HUES6 (cell line): ENCODE results near the gene IL23R.
"Not testable (repeated sequence)": the region's sequence is repeated elsewhere in the genome, so short reads cannot be mapped to it uniquely, and the experiment has no call there.

Experiments used
- H3K27ac ChIP-seq: 2 replicates; pipeline ENCODE4 v1.7.0; 2013; ENCODE audit warnings: low read depth, mild to moderate bottlenecking, low read length, inconsistent platforms
- H3K27me3 ChIP-seq: 2 replicates; pipeline ENCODE4 v1.6.1; 2013; ENCODE audit warnings: low read length; ENCODE audit not compliant: control insufficient read depth, insufficient read depth
- H3K36me3 ChIP-seq: 2 replicates; pipeline ENCODE4 v1.6.1; 2013; ENCODE audit warnings: low read length; ENCODE audit not compliant: control insufficient read depth, insufficient read depth
- H3K4me1 ChIP-seq: 2 replicates; pipeline ENCODE4 v1.6.1; 2013; ENCODE audit warnings: low read length; ENCODE audit not compliant: control insufficient read depth, insufficient read depth
- H3K4me3 ChIP-seq: 2 replicates; pipeline ENCODE4 v1.5.1; 2013; ENCODE audit warnings: low read depth, low read length
- H3K9ac ChIP-seq: one replicate; pipeline ENCODE4 v1.6.1; 2013; ENCODE audit warnings: mild to moderate bottlenecking, low read length
- H3K9me3 ChIP-seq: 2 replicates; pipeline ENCODE4 v1.6.1; 2013; ENCODE audit warnings: low read depth, low read length; ENCODE audit not compliant: control insufficient read depth, insufficient read depth

Gene IL23R

DNA sequence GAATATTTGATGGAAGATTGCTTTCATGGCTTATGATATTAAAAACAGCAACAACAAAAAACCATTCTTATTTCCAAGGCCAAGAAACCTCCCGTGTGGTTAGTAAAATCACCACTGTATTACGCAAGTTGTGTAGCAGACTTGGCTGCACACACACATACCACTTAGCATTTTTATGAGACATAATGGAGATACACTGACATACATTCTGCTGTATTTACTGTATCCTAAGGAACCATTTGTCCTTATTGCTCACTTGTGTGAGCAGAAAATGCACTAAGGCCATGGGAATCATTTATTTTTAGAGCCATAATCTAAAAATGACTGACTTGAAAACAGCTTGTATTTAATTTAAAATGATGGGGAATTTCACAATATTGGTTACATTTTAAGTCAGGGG lies 30.9 kb upstream of the IL23R start:
- no peak overlapping the region for H3K4me3 ChIP-seq
- no peak overlapping the region for H3K9ac ChIP-seq
- no peaks in the 10 kb centered on the region for H3K9me3 ChIP-seq
- no peaks in the 10 kb centered on the region for H3K27me3 ChIP-seq
- H3K36me3 ChIP-seq: no peaks in the 10 kb centered on the region
- H3K4me1 ChIP-seq: peaks cover 13% of the 10 kb centered on the region
- H3K27ac ChIP-seq: no peak overlapping the region

DNA sequence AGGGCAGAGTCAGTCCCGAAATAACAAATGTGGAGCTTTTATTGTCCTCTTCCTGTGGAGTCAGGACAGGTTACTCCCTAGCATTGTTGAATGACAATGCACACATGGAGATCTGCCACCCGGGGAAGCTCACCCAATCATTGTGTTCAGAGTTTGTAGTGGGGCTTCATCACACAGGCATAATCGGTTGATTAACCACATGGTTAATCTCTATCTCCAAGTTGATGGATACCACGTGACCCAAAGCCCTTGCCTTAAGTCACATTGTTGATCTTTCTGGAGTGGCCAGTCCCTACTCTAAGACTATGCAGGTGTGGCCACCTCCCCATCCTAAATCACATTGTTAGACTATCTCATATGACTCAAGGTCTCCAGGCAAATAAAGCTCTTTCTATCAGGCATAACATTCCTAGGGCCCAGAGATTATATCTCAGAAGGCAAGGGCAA lies 28.9 kb upstream of the IL23R start:
- peaks cover 13% of the 10 kb centered on the region for H3K4me1 ChIP-seq

DNA sequence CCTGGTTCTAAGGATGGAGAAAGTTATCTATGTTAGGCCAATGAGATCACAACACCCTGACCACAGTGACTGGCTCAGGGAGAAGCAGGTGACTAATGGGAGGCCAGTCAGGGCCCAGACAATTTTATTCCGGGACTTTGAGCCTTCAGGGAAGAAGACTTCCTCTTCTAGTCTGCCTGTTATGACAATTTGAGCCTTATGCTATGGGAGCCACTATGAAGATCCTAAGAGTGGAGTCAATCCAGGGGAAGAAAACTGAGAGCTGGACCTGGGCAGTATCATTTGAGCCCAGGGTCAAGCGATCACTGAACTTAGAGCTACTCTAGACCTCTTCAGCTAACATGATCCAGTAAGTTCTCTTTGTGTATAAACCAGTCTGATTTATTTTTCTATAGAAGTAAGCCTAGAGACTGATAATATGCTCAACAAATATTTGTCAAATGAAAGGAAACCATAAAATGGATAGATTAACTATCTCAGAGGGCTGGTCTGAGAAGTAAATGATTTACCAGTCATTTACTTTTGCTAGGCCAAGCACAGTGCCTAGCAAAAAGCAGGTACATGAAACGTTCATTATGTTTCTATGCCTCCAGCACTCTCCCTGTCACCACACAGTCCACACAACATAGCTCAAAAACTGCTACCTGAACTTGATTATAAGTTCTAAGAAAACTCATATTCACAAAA lies 27.3 kb upstream of the IL23R start:
- Histone ChIP-seq H3K9ac (no peak overlapping the region), H3K27me3 (no peaks in the 10 kb centered on the region), H3K4me3 (no peak overlapping the region), H3K27ac (no peak overlapping the region), H3K4me1 (peaks cover 13% of the 10 kb centered on the region), H3K36me3 (no peaks in the 10 kb centered on the region), H3K9me3 (no peaks in the 10 kb centered on the region)

More for the DNA sequence above, 28.9 kb upstream of the IL23R start:
- no peak overlapping the region for H3K4me3 ChIP-seq
- no peak overlapping the region for H3K9ac ChIP-seq
- H3K27me3 ChIP-seq: no peaks in the 10 kb centered on the region
- H3K9me3 ChIP-seq: no peaks in the 10 kb centered on the region
- H3K36me3 ChIP-seq: no peaks in the 10 kb centered on the region
- H3K27ac ChIP-seq: no peak overlapping the region

DNA sequence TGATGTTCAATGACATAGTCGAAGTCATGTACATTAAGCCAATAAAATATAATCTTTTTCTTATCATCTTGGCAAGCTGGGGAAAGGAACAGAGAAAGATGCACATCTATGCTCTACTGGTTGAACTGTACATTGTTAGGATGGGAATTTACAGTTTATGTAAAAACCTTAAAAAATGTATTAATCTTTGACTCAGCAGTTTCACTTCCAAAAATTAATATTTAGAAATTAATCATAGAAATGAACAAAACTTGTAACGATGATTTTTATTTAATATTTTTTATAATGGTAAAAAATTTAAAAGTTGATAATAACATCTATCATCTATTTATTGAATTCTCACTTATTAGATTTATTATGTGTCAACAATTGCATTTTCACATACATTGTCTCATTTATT lies 25.8 kb upstream of the IL23R start:
- Histone ChIP-seq H3K27ac (no peak overlapping the region), H3K9ac (no peak overlapping the region), H3K4me3 (no peak overlapping the region), H3K36me3 (no peaks in the 10 kb centered on the region), H3K9me3 (no peaks in the 10 kb centered on the region), H3K4me1 (peaks cover 8% of the 10 kb centered on the region), H3K27me3 (no peaks in the 10 kb centered on the region)

DNA sequence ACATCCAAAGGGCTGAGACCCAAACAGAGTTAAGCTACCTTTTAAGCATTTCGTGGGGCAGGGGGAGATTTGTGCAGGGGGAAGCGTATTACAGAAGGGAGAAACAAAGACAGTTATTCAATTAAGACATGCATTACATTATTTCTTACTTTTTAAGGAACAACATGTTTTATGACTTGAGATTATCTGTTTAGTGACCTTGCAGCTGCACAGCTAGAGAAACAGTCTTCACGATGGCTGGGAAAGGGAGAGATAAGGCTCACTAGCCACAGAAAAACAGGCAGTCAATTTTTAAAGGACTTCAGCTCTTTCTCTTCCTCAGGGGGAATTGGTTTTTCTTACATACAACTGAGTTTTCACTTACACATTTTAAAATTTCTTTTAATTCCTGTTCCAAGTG lies 24.4 kb upstream of the IL23R start:
- not testable (repeated sequence) for H3K9ac ChIP-seq, H3K9me3 ChIP-seq, H3K4me1 ChIP-seq, H3K27ac ChIP-seq, H3K27me3 ChIP-seq, H3K36me3 ChIP-seq, H3K4me3 ChIP-seq

DNA sequence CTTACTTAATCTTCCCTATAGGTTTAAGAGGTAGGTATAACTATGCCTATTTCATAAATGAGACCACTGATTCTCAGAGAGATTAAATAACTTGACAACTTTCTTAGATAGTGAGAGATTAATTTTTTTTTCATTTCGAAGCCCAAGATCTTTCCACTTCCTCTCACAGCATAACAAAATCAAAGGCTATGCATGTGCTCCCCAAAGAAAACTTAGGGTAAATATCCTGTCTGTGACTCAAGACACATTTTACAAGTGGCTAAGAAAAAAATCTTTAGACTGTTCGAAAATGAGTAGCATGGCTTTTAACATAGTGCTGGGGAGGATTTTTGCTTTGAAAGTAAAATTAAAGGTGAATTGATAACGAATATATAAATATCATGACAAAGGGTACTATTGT lies 23.3 kb upstream of the IL23R start:
- Histone ChIP-seq H3K4me1 (no peaks in the 10 kb centered on the region), H3K9me3 (no peaks in the 10 kb centered on the region), H3K4me3 (no peak overlapping the region), H3K36me3 (no peaks in the 10 kb centered on the region), H3K9ac (no peak overlapping the region), H3K27me3 (no peaks in the 10 kb centered on the region), H3K27ac (no peak overlapping the region)

DNA sequence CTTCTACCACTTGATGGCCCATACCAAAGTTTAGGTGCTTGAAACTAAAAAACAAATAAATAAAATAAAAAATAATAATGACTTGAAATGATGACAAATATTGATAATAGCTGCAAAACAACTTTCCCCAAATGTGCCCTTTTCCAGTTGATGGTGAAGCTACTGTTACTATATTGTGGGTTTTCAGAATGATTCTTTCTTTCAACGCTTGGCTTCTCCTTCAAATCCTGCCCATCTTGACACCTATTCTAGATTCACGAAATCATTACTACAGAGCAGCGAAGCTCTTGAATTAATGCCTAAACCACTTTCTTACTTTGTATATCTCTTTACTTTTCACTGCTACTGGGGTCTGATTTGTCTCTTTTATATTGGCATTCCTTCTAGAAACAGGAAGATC lies 22.3 kb upstream of the IL23R start:
- Histone ChIP-seq H3K9ac (no peak overlapping the region), H3K27me3 (no peaks in the 10 kb centered on the region), H3K4me1 (no peaks in the 10 kb centered on the region), H3K9me3 (no peaks in the 10 kb centered on the region), H3K4me3 (no peak overlapping the region), H3K36me3 (no peaks in the 10 kb centered on the region), H3K27ac (no peak overlapping the region)

DNA sequence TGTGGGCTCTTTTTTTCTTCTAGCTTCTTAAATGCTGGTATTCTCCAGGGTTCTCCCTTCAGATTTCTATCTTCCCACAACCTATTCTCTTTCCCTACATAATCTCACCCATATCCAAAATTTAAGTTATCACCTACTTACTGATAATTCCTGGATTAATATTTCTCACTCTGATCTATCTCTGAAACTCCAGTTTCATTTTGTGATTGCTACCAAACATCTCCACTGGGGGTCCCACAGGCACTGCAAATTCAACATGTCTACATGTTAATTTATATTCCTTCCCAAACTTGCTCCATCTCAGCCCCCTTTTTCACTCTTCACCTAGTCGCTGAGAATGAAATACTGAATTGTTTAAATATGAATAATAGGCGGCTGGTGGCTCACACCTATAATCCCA lies 21.6 kb upstream of the IL23R start:
- Histone ChIP-seq H3K4me1 (no peaks in the 10 kb centered on the region), H3K27me3 (no peaks in the 10 kb centered on the region), H3K9ac (no peak overlapping the region), H3K36me3 (no peaks in the 10 kb centered on the region), H3K27ac (no peak overlapping the region), H3K9me3 (no peaks in the 10 kb centered on the region), H3K4me3 (no peak overlapping the region)

DNA sequence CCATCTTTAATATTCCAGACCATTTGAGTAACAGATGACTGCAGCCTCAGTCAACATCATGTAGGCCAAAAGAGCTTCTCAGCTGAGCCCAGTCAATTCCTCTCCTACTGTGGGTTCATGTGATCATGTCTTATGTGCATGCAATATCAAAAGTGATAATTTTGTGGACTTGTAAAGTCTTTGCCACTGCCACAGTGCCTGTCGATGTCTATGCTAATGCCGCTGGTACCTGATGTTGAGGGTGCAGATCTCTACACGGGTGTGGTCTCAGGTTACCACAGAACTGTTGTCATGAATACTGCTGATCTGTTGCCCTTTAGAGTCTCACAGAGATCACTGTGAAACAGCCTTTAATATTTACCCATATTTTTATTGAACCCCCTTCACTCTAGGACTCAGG lies 20.2 kb upstream of the IL23R start:
- Histone ChIP-seq H3K4me3 (no peak overlapping the region), H3K27ac (no peak overlapping the region), H3K9ac (no peak overlapping the region), H3K9me3 (no peaks in the 10 kb centered on the region), H3K4me1 (no peaks in the 10 kb centered on the region), H3K27me3 (no peaks in the 10 kb centered on the region), H3K36me3 (no peaks in the 10 kb centered on the region)

DNA sequence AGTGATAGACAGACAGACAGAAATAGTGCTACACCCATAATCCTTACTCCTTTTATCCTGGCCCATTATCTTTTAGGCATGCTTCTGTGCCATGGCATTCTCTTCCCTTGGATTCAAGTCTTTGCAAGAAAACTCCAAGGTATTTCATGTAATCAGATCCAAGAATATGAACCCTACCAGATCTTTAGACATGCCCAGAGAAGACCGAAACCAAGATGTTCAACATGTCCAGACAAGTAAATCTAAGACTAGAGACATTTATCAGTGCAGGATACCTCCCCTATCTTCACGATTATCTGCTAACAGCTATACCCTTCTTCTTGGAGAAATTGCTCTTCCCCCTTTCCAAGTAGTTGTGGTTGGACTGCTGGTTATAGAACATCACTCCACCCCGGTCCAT lies 19.7 kb upstream of the IL23R start:
- H3K9ac ChIP-seq: no peak overlapping the region
- no peak overlapping the region for H3K27ac ChIP-seq
- no peaks in the 10 kb centered on the region for H3K36me3 ChIP-seq
- H3K27me3 ChIP-seq: no peaks in the 10 kb centered on the region
- H3K9me3 ChIP-seq: no peaks in the 10 kb centered on the region
- H3K4me1 ChIP-seq: no peaks in the 10 kb centered on the region
- no peak overlapping the region for H3K4me3 ChIP-seq

DNA sequence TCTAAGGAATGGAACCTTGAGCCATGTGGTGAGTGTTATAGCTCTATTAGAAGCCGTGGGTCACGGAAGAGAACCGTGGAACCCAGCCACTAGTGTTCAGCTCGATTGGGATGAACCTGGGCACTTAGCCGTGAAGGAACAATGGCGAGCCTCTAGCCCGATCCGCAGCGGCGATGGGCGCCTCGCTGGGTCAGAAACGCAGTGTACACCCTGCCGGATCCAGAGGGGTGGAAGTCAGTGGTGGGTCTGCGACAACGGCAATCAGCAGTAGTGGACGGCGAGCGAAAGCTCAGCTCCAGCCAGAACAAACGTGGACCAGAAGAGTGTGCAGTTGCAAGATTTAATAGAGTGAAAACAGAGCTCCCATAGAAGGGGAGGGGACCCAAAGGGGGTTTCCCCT lies 18.3 kb upstream of the IL23R start:
- not testable (repeated sequence) for H3K27me3 ChIP-seq, H3K36me3 ChIP-seq, H3K27ac ChIP-seq, H3K9me3 ChIP-seq, H3K4me3 ChIP-seq, H3K4me1 ChIP-seq, H3K9ac ChIP-seq
